Neural progenitor cell (in vitro differentiated cells): ENCODE measurements around the gene ABCC4. TPM values are rescaled to one million over a fixed set of nuclear protein-coding genes. Genes with fewer than 3 reads are reported as not detected.

Source experiments
- DNase-seq: peaks from one replicate; pipeline ENCODE4 v3.0.0-alpha.2; 2016; ENCODE audit warnings: low spot score
- H2AFZ ChIP-seq: fragments of 200-600 bp; sonication (generic); replicated peaks from 2 replicates; pipeline ENCODE4 v1.6.1; 2016; ENCODE audit warnings: antibody characterized with exemption
- H3F3A ChIP-seq: fragments of 200-600 bp; sonication (generic); 2 replicates; pipeline ENCODE4 v1.6.1; 2016; ENCODE audit warnings: antibody characterized with exemption, low read depth
- H3K27ac ChIP-seq: fragments of 200-600 bp; sonication (generic); 2 replicates; pipeline ENCODE4 v1.5.1; 2016; ENCODE audit warnings: mild to moderate bottlenecking
- H3K27me3 ChIP-seq: fragments of 200-600 bp; sonication (generic); 2 replicates; pipeline ENCODE4 v1.6.1; 2016; ENCODE audit warnings: mild to moderate bottlenecking, moderate library complexity
- H3K36me3 ChIP-seq: fragments of 200-600 bp; sonication (generic); 2 replicates; pipeline ENCODE4 v1.5.1; 2016
- H3K4me1 ChIP-seq: fragments of 200-600 bp; sonication (generic); 2 replicates; pipeline ENCODE4 v1.6.1; 2016; ENCODE audit warnings: mixed run types
- H3K4me2 ChIP-seq: fragments of 200-600 bp; sonication (generic); 2 replicates; pipeline ENCODE4 v1.6.1; 2016
- H3K4me3 ChIP-seq: fragments of 200-600 bp; sonication (generic); 2 replicates; pipeline ENCODE4 v1.5.1; 2016
- H3K79me2 ChIP-seq: fragments of 200-600 bp; sonication (generic); 2 replicates; pipeline ENCODE4 v1.6.1; 2016; ENCODE audit warnings: low read depth
- H3K9ac ChIP-seq: fragments of 200-600 bp; sonication (generic); 2 replicates; pipeline ENCODE4 v1.6.1; 2016
- H3K9me3 ChIP-seq: fragments of 200-600 bp; sonication (generic); 2 replicates; pipeline ENCODE4 v1.5.1; 2016; ENCODE audit warnings: low read depth
- H4K20me1 ChIP-seq: fragments of 200-600 bp; sonication (generic); 2 replicates; pipeline ENCODE4 v1.6.1; 2016; ENCODE audit warnings: low read depth
- H3K27ac Mint-ChIP-seq: 3 replicates; pipeline ENCODE4 v1.8.0; 2021; ENCODE audit warnings: mixed read lengths
- H3K27me3 Mint-ChIP-seq: 2 replicates; pipeline ENCODE4 v1.8.0; 2022; ENCODE audit warnings: low read depth, mild to moderate bottlenecking, inconsistent platforms, moderate library complexity, mixed read lengths; ENCODE audit not compliant: insufficient read depth
- H3K36me3 Mint-ChIP-seq: 3 replicates; pipeline ENCODE4 v1.8.0; 2021; ENCODE audit warnings: mixed read lengths
- H3K4me1 Mint-ChIP-seq: 3 replicates; pipeline ENCODE4 v1.8.0; 2021; ENCODE audit warnings: mixed read lengths
- H3K4me3 Mint-ChIP-seq: 3 replicates; pipeline ENCODE4 v1.8.0; 2021; ENCODE audit warnings: mild to moderate bottlenecking, moderate library complexity, mixed read lengths
- H3K9me3 Mint-ChIP-seq: 3 replicates; pipeline ENCODE4 v1.8.0; 2020; ENCODE audit warnings: mixed read lengths
- EZH2 ChIP-seq: fragments of 200-600 bp; sonication (generic); IDR thresholded peaks from 2 replicates; pipeline ENCODE4 v1.6.1; 2017; ENCODE audit warnings: antibody characterized with exemption, mild to moderate bottlenecking, moderate library complexity
- EZH2phosphoT487 ChIP-seq: fragments of 200-600 bp; sonication (generic); IDR thresholded peaks from 2 replicates; pipeline ENCODE4 v1.6.1; 2017; ENCODE audit warnings: antibody characterized with exemption
- total RNA-seq: library from RNA; depleted of rRNA; stranded (reverse); fragments of >200 nt; gene quantifications from 2 replicates; pipeline ENCODE4 v1.2.3, GENCODE V29; 2015; ENCODE audit warnings: low replicate concordance
- TF ChIP-seq, protein P1 (sequence below): fragments of 200-600 bp; sonication (generic); IDR thresholded peaks from 2 replicates; pipeline ENCODE4 v1.5.1; 2017; ENCODE audit warnings: antibody characterized with exemption, mild to moderate bottlenecking

Gene ABCC4
- total RNA-seq, 1 donor from 2014 or later = 23.6 TPM

GRCh38 chr13:95182570-95183265 is 118.5 kb downstream of the ABCC4 start:
- no peaks in the 10 kb centered on the region for H3K27me3 Mint-ChIP-seq
- Histone ChIP-seq H2AFZ (no peak overlapping the region), H3K9ac (no peak overlapping the region), H3K79me2 (no peaks in the 10 kb centered on the region), H3K27me3 (no peaks in the 10 kb centered on the region), H3K9me3 (no peaks in the 10 kb centered on the region), H3K27ac (no peak overlapping the region), H4K20me1 (no peaks in the 10 kb centered on the region), H3K4me2 (no peak overlapping the region), H3K36me3 (no peaks in the 10 kb centered on the region), H3K4me3 (no peak overlapping the region), H3F3A (no peaks in the 10 kb centered on the region), H3K4me1 (peaks cover 11% of the 10 kb centered on the region)
- H3K4me1 Mint-ChIP-seq = peaks cover 10% of the 10 kb centered on the region
- peaks cover 24% of the 10 kb centered on the region for H3K36me3 Mint-ChIP-seq
- no peak overlapping the region for H3K4me3 Mint-ChIP-seq
- H3K9me3 Mint-ChIP-seq = peaks cover 7% of the 10 kb centered on the region
- DNase-seq = no peak
- TF ChIP-seq EZH2 = no peak
- TF ChIP-seq, protein P1, sequence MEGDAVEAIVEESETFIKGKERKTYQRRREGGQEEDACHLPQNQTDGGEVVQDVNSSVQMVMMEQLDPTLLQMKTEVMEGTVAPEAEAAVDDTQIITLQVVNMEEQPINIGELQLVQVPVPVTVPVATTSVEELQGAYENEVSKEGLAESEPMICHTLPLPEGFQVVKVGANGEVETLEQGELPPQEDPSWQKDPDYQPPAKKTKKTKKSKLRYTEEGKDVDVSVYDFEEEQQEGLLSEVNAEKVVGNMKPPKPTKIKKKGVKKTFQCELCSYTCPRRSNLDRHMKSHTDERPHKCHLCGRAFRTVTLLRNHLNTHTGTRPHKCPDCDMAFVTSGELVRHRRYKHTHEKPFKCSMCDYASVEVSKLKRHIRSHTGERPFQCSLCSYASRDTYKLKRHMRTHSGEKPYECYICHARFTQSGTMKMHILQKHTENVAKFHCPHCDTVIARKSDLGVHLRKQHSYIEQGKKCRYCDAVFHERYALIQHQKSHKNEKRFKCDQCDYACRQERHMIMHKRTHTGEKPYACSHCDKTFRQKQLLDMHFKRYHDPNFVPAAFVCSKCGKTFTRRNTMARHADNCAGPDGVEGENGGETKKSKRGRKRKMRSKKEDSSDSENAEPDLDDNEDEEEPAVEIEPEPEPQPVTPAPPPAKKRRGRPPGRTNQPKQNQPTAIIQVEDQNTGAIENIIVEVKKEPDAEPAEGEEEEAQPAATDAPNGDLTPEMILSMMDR = no peak
- no peak for TF ChIP-seq EZH2phosphoT487
- no peak overlapping the region for H3K27ac Mint-ChIP-seq

- Histone ChIP-seq H3K9ac (no peak overlapping the region), H3K27me3 (no peaks in the 10 kb centered on the region), H3K4me2 (no peak overlapping the region), H3K9me3 (no peaks in the 10 kb centered on the region), H4K20me1 (no peaks in the 10 kb centered on the region), H3K36me3 (no peaks in the 10 kb centered on the region), H3F3A (no peaks in the 10 kb centered on the region), H2AFZ (no peak overlapping the region), H3K27ac (no peak overlapping the region), H3K79me2 (no peaks in the 10 kb centered on the region), H3K4me1 (peaks cover 11% of the 10 kb centered on the region), H3K4me3 (no peak overlapping the region)
- Mint-ChIP-seq H3K36me3 (peaks cover 25% of the 10 kb centered on the region), H3K9me3 (peaks cover 7% of the 10 kb centered on the region), H3K4me1 (peaks cover 10% of the 10 kb centered on the region), H3K4me3 (no peak overlapping the region), H3K27ac (no peak overlapping the region), H3K27me3 (no peaks in the 10 kb centered on the region)
- no peak for DNase-seq
- TF ChIP-seq EZH2phosphoT487 (no peak), EZH2 (no peak)
- TF ChIP-seq, protein P1 = no peak
Observed at GRCh38 chr13:95181586-95181985, 119.7 kb downstream of the ABCC4 start.

- Histone ChIP-seq H3K9me3 (no peaks in the 10 kb centered on the region), H2AFZ (no peak overlapping the region), H3K4me1 (peaks cover 12% of the 10 kb centered on the region), H3K79me2 (no peaks in the 10 kb centered on the region), H3K27me3 (no peaks in the 10 kb centered on the region), H3K27ac (no peak overlapping the region), H3K36me3 (no peaks in the 10 kb centered on the region), H3F3A (no peaks in the 10 kb centered on the region), H3K4me3 (no peak overlapping the region), H3K9ac (no peak overlapping the region), H3K4me2 (no peak overlapping the region), H4K20me1 (no peaks in the 10 kb centered on the region)
- Mint-ChIP-seq H3K36me3 (peaks cover 26% of the 10 kb centered on the region), H3K4me3 (no peak overlapping the region), H3K9me3 (peaks cover 7% of the 10 kb centered on the region), H3K27me3 (no peaks in the 10 kb centered on the region), H3K4me1 (peaks cover 9% of the 10 kb centered on the region), H3K27ac (no peak overlapping the region)
- DNase-seq = no peak
- TF ChIP-seq, protein P1 = no peak
- TF ChIP-seq EZH2phosphoT487 = no peak
- TF ChIP-seq EZH2 = no peak
Observed at GRCh38 chr13:95180513-95181245, 120.6 kb downstream of the ABCC4 start.
